Muscle of arm (tissue), 12 donors: Measurements from ENCODE around the gene RMC1. TPM values are rescaled to one million over a fixed set of nuclear protein-coding genes. Genes with fewer than 3 reads are reported as not detected.

ENCODE experiments used
- DNase-seq: peaks from one replicate; pipeline ENCODE4 v3.0.0-alpha.2; 2013
- polyA plus RNA-seq, 12 donors: library from polyadenylated mRNA; unstranded; fragments of 120-200 nt; gene quantifications; one replicate each; pipeline ENCODE4 v1.2.1, GENCODE V29; 2013; ENCODE audit not compliant: insufficient read length in 12 of 12

Gene RMC1
- polyA plus RNA-seq, 12 donors: 12.0 to 20.4 (median 15.3) TPM; not detected in 1

GRCh38 chr18:23529604-23530003 lies 26.3 kb downstream of the RMC1 start:
- no peak for DNase-seq

- no peak for DNase-seq
These were observed 26.9 kb downstream of the RMC1 start for GRCh38 chr18:23530195-23530594.

GRCh38 chr18:23531912-23532311 lies 28.6 kb downstream of the RMC1 start:
- no peak for DNase-seq

DNA sequence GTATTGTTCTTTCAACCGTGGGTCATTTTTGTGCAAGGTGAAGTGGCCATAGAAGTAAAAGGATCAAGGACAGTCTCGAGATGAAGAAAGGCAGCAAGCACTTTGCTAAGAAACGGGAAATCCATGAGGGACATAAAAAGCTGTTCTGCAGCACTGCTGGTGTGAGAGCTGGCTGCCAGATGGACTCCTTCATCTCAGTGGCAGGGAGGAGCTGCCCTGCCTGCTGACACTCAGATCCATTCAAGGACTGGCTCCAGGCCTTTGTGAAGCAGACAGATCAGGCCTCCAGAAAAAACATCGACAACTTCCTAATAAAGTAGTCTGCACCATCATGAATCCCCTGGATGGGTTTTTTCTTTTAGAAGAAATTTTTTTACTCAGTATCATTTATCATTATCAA lies 29.5 kb downstream of the RMC1 start:
- DNase-seq: no peak

- no peak for DNase-seq
These were observed 31.0 kb downstream of the RMC1 start for GRCh38 chr18:23534276-23534675.

DNA sequence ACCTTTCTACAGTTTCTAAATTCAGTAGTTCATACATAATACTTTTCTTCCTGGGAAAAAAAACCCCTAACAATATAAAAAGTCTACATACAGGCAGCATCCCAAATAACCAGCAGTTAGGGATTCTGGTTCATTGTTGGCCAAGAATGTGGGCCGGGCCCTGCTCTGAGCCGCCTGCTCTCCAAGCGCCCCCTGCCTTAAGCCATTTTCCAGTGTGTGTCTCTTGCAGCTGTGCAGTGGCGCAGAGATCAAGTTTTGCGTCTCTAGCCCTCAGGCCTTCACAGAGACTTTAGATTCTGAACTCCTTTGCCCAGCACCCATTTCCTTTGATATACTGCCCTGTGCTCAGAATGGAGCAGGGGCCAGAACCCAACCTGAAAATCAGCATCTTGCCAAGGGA lies 32.9 kb downstream of the RMC1 start:
- no peak for DNase-seq

GRCh38 chr18:23537274-23537673 lies 34.0 kb downstream of the RMC1 start:
- DNase-seq: no peak

DNA sequence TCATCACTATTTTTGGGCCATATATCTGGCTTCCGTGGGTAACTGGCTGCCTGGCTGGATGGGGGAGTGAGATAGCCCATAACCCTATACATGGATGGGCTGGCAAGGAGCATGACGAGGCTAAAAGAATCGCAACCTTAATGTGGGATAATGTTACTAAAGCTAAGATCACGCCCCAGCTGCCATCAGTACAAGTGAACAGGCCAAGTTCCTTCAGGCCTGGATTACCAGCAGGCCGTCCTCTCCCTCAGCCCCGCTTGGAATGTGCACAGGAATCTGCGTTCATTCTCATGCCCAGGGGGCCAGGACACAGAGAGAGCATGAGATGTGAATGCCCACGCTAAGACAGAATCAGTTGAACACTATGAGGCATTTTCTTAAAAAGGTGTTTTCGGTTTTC lies 34.7 kb downstream of the RMC1 start:
- DNase-seq: no peak

GRCh38 chr18:23538870-23539269 lies 35.6 kb downstream of the RMC1 start:
- no peak for DNase-seq

- no peak for DNase-seq
These were observed 36.0 kb downstream of the RMC1 start for GRCh38 chr18:23539296-23539695.

DNA sequence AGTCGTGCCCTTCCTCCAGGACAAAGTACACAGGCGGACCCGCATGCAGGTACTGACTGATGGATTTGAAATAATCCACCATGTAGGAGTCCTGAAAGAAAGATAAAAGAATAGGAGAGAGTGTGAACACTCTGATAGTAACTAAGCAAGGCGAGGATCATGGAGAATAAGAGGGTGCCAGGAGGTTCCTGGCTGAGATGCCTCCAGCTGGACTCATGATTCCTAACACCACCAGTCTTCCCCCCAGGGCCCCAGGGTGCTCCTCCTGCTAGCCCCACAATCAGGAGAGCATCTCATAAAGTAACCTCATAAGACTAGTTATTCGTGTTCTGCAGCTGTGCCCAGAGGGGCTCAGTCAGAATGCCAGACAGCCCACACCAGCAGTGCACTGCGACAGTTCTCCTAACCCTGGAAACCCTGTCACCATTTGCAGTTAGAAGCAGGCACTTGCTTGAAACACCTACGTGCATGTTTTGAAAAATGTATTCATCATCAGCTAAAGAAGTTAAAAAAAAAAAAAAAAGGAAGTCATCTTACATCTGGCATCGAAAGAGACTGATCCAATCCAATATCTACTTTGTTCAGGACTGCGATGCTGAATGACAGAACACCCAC lies 36.7 kb downstream of the RMC1 start:
- no peak for DNase-seq

GRCh38 chr18:23540867-23541266 lies 37.6 kb downstream of the RMC1 start:
- DNase-seq: no peak

GRCh38 chr18:23541349-23542093 lies 38.2 kb downstream of the RMC1 start:
- no peak for DNase-seq

DNA sequence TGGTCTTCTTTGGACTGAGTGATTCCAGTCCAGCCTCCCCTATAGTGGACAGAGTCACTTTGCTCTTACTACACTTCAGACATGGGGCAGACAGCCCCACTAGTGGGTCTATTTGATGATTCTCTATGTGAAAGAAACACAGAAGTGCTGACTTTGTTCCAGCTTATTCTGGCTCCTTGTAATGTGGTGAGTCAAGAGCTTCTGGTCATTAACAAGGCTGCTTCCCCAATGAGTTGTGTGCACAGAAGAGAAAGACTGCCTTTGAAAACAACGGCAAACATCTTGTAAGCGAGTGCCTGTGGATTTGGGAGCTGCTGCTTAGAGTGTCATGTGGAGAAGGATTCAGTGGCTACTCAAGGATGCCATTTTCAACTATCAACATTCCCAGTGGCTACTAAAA lies 39.1 kb downstream of the RMC1 start:
- DNase-seq: no peak

DNA sequence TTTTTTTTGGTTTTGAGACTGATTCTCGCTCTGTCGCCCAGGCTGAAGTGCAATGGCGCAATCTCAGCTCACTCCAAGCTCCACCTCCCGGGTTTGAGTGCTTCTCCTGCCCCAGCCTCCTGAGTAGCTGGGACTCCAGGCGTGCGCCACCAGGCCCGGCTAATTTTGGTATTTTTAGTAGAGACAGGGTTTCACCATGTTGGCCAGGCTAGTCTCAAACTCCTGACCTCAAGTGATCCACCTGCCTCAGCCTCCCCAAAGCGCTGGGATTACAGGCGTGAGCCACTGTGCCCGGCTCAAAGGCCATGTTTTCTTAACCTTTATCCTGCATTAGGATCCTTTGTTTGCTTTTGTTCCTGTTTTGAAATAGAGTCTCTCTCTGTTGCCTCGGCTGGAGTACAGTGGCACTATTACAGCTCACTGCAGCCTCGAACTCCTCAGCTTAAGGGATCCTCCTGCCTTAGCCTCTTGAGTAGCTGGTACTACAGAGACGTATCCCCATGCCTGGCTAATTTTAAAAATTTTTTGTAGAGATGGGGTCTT lies 42.0 kb downstream of the RMC1 start:
- no peak for DNase-seq

- no peak for DNase-seq
These were observed 44.0 kb downstream of the RMC1 start for GRCh38 chr18:23547306-23547705.

- no peak for DNase-seq
These were observed 44.5 kb downstream of the RMC1 start for GRCh38 chr18:23547846-23548245.

GRCh38 chr18:23548275-23548674 lies 45.0 kb downstream of the RMC1 start:
- DNase-seq: no peak

DNA sequence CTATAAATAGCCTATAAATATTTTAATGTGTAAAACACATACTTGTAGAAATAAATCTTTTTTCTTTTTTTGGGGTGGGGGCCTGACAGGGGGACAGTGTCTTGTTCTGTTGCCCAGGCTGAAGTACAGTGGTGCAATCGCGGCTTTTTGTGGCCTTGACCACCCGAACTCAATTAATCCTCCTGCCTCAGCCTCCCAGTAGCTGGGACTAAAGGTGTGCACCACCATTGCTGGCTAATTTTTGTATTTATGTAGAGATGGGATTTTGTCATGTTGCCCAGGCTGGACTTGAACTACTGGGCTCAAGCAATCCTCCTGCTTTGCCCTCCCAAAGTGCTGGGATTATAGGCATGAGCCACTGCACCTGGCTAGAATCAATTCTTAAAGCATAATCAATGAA lies 45.4 kb downstream of the RMC1 start:
- no peak for DNase-seq

DNA sequence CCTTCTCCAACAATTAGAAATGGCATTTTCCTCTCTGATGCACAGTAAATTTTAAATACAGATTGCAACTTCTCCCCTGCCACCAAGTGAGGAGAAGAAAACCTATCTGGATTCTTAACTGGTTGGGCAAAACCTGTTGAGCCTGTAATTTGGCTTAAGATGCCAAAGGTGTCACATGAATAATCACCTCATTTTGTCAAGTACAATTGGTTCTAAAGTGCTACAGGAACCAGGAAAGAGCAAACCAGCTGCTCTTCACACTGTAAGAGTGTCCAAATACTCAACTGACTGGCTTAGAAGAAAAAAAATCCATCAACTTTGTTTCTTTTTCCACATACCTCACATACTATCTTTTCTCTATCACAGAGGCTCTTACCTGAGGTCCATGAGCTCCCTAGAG lies 47.6 kb downstream of the RMC1 start:
- no peak for DNase-seq

GRCh38 chr18:23551978-23552377 lies 48.7 kb downstream of the RMC1 start:
- DNase-seq: no peak

GRCh38 chr18:23552505-23552904 lies 49.2 kb downstream of the RMC1 start:
- no peak for DNase-seq

- no peak for DNase-seq
These were observed 50.6 kb downstream of the RMC1 start for GRCh38 chr18:23553887-23554286.
